ENCODE measurements around the gene KCNQ5. TPM values are rescaled to one million over a fixed set of nuclear protein-coding genes. Genes with fewer than 3 reads are reported as not detected.

The KCNQ5 gene
- total RNA-seq, 4 donors from 2014 or later, result 0.30 to 0.57 (median 0.42) TPM; not detected in 1

GRCh38 chr6:72781624-72782023, 159.8 kb downstream of the KCNQ5 start:
- H3K9me3 ChIP-seq, result no peaks in the 10 kb centered on the region

DNA sequence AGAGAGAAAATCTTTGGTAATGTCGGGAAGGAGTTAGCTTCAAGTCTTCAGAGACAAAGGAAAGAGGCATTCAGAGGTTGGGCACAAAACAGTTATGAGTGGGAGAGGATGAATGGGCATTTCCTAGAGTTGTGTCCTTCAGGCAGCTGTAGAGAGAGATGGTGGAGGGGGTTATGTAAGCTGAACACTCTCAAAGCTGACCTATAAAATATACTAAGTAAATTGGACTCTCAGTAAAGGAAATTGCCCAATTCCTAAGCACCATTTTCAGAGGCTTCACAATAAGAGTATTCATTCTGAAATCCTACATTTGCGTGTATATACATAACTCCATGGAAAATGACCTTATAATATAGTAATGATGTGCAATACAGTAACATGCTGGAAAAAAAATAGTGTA, 161.2 kb downstream of the KCNQ5 start:
- WGBS, result 75% methylated on average over 2 of the region's 2 CpGs
- H3K9me3 ChIP-seq, result no peaks in the 10 kb centered on the region
- H3K27ac ChIP-seq, result no peak overlapping the region

More at GRCh38 chr6:72781624-72782023, 159.8 kb downstream of the KCNQ5 start:
- DNase-seq (ENCODE audit: low spot score in 2 of 2), result no peak
- H3K27me3 ChIP-seq, result no peaks in the 10 kb centered on the region
- H3K4me1 ChIP-seq, result no peaks in the 10 kb centered on the region
- H3K4me3 ChIP-seq, result no peak overlapping the region
- H3K27ac ChIP-seq, result no peak overlapping the region
- H3K36me3 ChIP-seq, result no peaks in the 10 kb centered on the region
- TF ChIP-seq POLR2A (IDR thresholded peaks at IDR 0.05) (no peak), EP300 (IDR thresholded peaks at IDR 0.05) (no peak), POLR2AphosphoS5 (IDR thresholded peaks at IDR 0.05) (no peak), CTCF (IDR thresholded peaks at IDR 0.05) (no peak)

DNA sequence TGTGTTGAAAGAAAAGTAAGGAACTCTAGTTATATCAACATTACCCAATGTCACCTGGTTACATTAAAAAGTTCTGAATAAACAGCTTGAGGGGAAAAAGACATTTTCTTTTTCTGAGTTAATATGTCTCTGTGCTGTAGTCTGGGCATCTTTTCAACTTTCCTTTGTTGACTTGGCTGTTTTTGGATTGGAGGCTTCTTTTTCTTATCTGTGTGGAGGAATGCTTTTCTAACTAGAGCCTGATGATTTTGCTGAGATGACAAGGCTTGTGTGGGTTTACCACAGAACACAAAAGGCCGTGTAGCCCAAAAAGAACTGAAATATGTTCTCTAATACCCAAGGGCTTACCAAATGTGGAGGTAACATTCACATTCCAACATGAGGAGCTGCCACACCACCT, 161.8 kb downstream of the KCNQ5 start:
- no peak overlapping the region for H3K27ac ChIP-seq
- H3K27me3 ChIP-seq, result no peaks in the 10 kb centered on the region
- no peaks in the 10 kb centered on the region for H3K9me3 ChIP-seq
- H3K4me3 ChIP-seq, result no peak overlapping the region
- TF ChIP-seq EP300 (IDR thresholded peaks at IDR 0.05), result no peak
- no peak for TF ChIP-seq POLR2AphosphoS5 (IDR thresholded peaks at IDR 0.05)
- no peak for TF ChIP-seq CTCF (IDR thresholded peaks at IDR 0.05)
- no peak for TF ChIP-seq POLR2A (IDR thresholded peaks at IDR 0.05)
- H3K36me3 ChIP-seq, result no peaks in the 10 kb centered on the region
- peaks cover 4% of the 10 kb centered on the region for H3K4me1 ChIP-seq
- WGBS, result 29% methylated on average over 1 of the region's 1 CpG
- DNase-seq (ENCODE audit: low spot score in 2 of 2), result no peak

More for the DNA sequence above, 161.2 kb downstream of the KCNQ5 start:
- no peak for DNase-seq (ENCODE audit: low spot score in 2 of 2)
- Histone ChIP-seq H3K4me1 (peaks cover 4% of the 10 kb centered on the region), H3K36me3 (no peaks in the 10 kb centered on the region), H3K27me3 (no peaks in the 10 kb centered on the region), H3K4me3 (no peak overlapping the region)
- TF ChIP-seq CTCF (IDR thresholded peaks at IDR 0.05), result no peak
- no peak for TF ChIP-seq EP300 (IDR thresholded peaks at IDR 0.05)
- TF ChIP-seq POLR2A (IDR thresholded peaks at IDR 0.05), result no peak
- TF ChIP-seq POLR2AphosphoS5 (IDR thresholded peaks at IDR 0.05), result no peak

DNA sequence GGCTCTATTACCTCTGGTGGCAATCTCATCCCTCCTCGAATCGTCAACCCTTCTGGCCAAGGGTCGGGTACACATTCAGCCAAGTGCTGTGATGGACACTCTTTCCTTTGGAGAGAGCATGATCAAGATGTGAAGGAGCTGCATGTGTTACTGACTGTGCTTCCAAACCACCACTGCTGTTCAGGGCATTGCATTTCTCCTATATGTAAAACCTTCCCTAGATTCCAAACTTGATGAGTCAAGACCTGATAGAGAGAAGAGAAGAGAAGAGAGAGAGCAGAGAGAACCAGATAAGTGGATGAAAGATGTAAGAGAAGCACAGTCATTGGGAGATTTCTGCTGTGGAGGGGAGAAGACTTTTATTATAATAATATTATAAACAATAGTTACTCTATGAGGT, 162.2 kb downstream of the KCNQ5 start:
- WGBS, result 51% methylated on average over 3 of the region's 3 CpGs
- no peaks in the 10 kb centered on the region for H3K9me3 ChIP-seq
- H3K27ac ChIP-seq, result no peak overlapping the region
- TF ChIP-seq POLR2AphosphoS5 (IDR thresholded peaks at IDR 0.05) (no peak), POLR2A (IDR thresholded peaks at IDR 0.05) (no peak), CTCF (IDR thresholded peaks at IDR 0.05) (no peak), EP300 (IDR thresholded peaks at IDR 0.05) (no peak)
- no peaks in the 10 kb centered on the region for H3K36me3 ChIP-seq
- no peak for DNase-seq (ENCODE audit: low spot score in 2 of 2)
- H3K27me3 ChIP-seq, result no peaks in the 10 kb centered on the region
- no peak overlapping the region for H3K4me3 ChIP-seq
- peaks cover 4% of the 10 kb centered on the region for H3K4me1 ChIP-seq

- H3K9me3 ChIP-seq, result no peaks in the 10 kb centered on the region
- peaks cover 4% of the 10 kb centered on the region for H3K4me1 ChIP-seq
- H3K27me3 ChIP-seq, result no peaks in the 10 kb centered on the region
- H3K36me3 ChIP-seq, result no peaks in the 10 kb centered on the region
- no peak overlapping the region for H3K4me3 ChIP-seq
- H3K27ac ChIP-seq, result no peak overlapping the region
- TF ChIP-seq CTCF (IDR thresholded peaks at IDR 0.05) (no peak), POLR2A (IDR thresholded peaks at IDR 0.05) (no peak), EP300 (IDR thresholded peaks at IDR 0.05) (no peak), POLR2AphosphoS5 (IDR thresholded peaks at IDR 0.05) (no peak)
- WGBS, result 77% methylated on average over 3 of the region's 3 CpGs
- no peak for DNase-seq (ENCODE audit: low spot score in 2 of 2)
These were observed 162.7 kb downstream of the KCNQ5 start for GRCh38 chr6:72784581-72784980.

Data from suprapubic skin (tissue), 4 donors.